Sigmoid colon (tissue), 4 donors: ENCODE data around the gene SHH.

Experiments used
- CTCF ChIP-seq, 4 experiments: fragments of 450-650 bp in 3 of 4; fragments of 200-600 bp in 1 of 4; IDR thresholded peaks; one replicate each; pipeline ENCODE4 v1.5.1; 2016 to 2019; ENCODE audit warnings: antibody characterized with exemption in 4 of 4, mild to moderate bottlenecking in 3 of 4, moderate library complexity in 2 of 4
- POLR2A ChIP-seq, 2 donors: fragments of 450-650 bp; IDR thresholded peaks; one replicate each; pipeline ENCODE4 v1.6.1; 2016; ENCODE audit warnings: antibody characterized with exemption in 2 of 2, mild to moderate bottlenecking in 2 of 2, moderate library complexity in 2 of 2
- POLR2AphosphoS5 ChIP-seq, 4 donors: sonication (generic); formaldehyde crosslinking; IDR thresholded peaks; one replicate each; pipeline ENCODE4 v1.6.1; 2017; ENCODE audit warnings: antibody characterized with exemption in 4 of 4

GRCh38 chr7:155860840-155861479, 48.7 kb upstream of the SHH start:
- no peak for TF ChIP-seq POLR2A (IDR thresholded peaks at IDR 0.05)
- TF ChIP-seq CTCF (IDR thresholded peaks at IDR 0.05): no peak
- no peak for TF ChIP-seq POLR2AphosphoS5 (IDR thresholded peaks at IDR 0.05)
